Measurements from ENCODE around the gene S100A12.
"Not testable (repeated sequence)": the region's sequence is repeated elsewhere in the genome, so short reads cannot be mapped to it uniquely, and the experiment has no call there.

The S100A12 gene

GRCh38 chr1:153375511-153375910 lies at the start of gene S100A12:
Gene S100A12 (minus strand): TSS chr1:153375621. CDS start chr1:153374592, 1,029 bp downstream.
- DNase-seq, result no peak

GRCh38 chr1:153422450-153423068 lies 47.1 kb upstream of the S100A12 start:
- peak; percentile 75 for DNase-seq

GRCh38 chr1:153420306-153420705 lies 44.9 kb upstream of the S100A12 start:
- no peak for DNase-seq

GRCh38 chr1:153419436-153419793 lies 44.0 kb upstream of the S100A12 start:
- DNase-seq, result not testable (repeated sequence)

GRCh38 chr1:153418758-153419435 lies 43.5 kb upstream of the S100A12 start:
- DNase-seq, result not testable (repeated sequence)

- no peak for DNase-seq
Observed at GRCh38 chr1:153417136-153417888, 41.9 kb upstream of the S100A12 start.

- no peak for DNase-seq
Observed at GRCh38 chr1:153415850-153416570, 40.6 kb upstream of the S100A12 start, which contains the start of gene S100A7A. Gene S100A7A (plus strand): TSS chr1:153416520. CDS start chr1:153418083, 1,563 bp downstream.

GRCh38 chr1:153413961-153414360 lies 38.5 kb upstream of the S100A12 start:
- not testable (repeated sequence) for DNase-seq

GRCh38 chr1:153407274-153407673 lies 31.9 kb upstream of the S100A12 start:
- DNase-seq, result not testable (repeated sequence)

- DNase-seq, result not testable (repeated sequence)
Observed at GRCh38 chr1:153405825-153406599, 30.6 kb upstream of the S100A12 start.

- peak; percentile 56 for DNase-seq
Observed at GRCh38 chr1:153404768-153405167, 29.3 kb upstream of the S100A12 start.

GRCh38 chr1:153404086-153404635 lies 28.7 kb upstream of the S100A12 start:
- no peak for DNase-seq

- DNase-seq, result no peak
Observed at GRCh38 chr1:153403421-153404085, 28.1 kb upstream of the S100A12 start.

GRCh38 chr1:153402226-153402625 lies 26.8 kb upstream of the S100A12 start:
- DNase-seq, result no peak

GRCh38 chr1:153401461-153401860 lies 26.0 kb upstream of the S100A12 start:
- DNase-seq, result no peak

GRCh38 chr1:153400244-153400643 lies 24.8 kb upstream of the S100A12 start:
- DNase-seq, result no peak

- no peak for DNase-seq
Observed at GRCh38 chr1:153399401-153400055, 24.1 kb upstream of the S100A12 start.

GRCh38 chr1:153397924-153398651 lies 22.7 kb upstream of the S100A12 start:
- DNase-seq, result no peak

GRCh38 chr1:153397051-153397923 lies 21.9 kb upstream of the S100A12 start:
- no peak for DNase-seq

Measured in CD4-positive, alpha-beta T cell treated with Interleukin-17A for 4 hours (primary cell).